ENCODE measurements around the gene CNTN2. TPM values are rescaled to one million over a fixed set of nuclear protein-coding genes. Genes with fewer than 3 reads are reported as not detected.

Gene CNTN2
- total RNA-seq, 4 donors from 2014 or later, result 1.4 to 6.7 (median 1.8) TPM

- no peak for DNase-seq
- H3K36me3 ChIP-seq, result no peaks in the 10 kb centered on the region
- in situ Hi-C loops (cut with MboI; ENCODE audit: low pct_ligation_motif_present in 1 of 4, low pct_unique_long_range_greater_than_20kb in 1 of 4, low sequenced_read_pairs in 3 of 4) (no loop called here), intact Hi-C loops (cut with DNase I; ENCODE audit: low total_unique reads) (no loop called here)
- no peak overlapping the region for H3K4me3 ChIP-seq
- no peaks in the 10 kb centered on the region for H3K9me3 ChIP-seq
- H3K4me1 ChIP-seq, result no peaks in the 10 kb centered on the region
- H3K27me3 ChIP-seq, result no peaks in the 10 kb centered on the region
- TF ChIP-seq POLR2A (IDR thresholded peaks at IDR 0.05) (no peak), EP300 (IDR thresholded peaks at IDR 0.05; ENCODE audit: low read depth) (no peak), POLR2AphosphoS5 (IDR thresholded peaks at IDR 0.05) (no peak)
- TF ChIP-seq, protein P1, sequence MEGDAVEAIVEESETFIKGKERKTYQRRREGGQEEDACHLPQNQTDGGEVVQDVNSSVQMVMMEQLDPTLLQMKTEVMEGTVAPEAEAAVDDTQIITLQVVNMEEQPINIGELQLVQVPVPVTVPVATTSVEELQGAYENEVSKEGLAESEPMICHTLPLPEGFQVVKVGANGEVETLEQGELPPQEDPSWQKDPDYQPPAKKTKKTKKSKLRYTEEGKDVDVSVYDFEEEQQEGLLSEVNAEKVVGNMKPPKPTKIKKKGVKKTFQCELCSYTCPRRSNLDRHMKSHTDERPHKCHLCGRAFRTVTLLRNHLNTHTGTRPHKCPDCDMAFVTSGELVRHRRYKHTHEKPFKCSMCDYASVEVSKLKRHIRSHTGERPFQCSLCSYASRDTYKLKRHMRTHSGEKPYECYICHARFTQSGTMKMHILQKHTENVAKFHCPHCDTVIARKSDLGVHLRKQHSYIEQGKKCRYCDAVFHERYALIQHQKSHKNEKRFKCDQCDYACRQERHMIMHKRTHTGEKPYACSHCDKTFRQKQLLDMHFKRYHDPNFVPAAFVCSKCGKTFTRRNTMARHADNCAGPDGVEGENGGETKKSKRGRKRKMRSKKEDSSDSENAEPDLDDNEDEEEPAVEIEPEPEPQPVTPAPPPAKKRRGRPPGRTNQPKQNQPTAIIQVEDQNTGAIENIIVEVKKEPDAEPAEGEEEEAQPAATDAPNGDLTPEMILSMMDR (IDR thresholded peaks at IDR 0.05), result no peak
- WGBS, 2 donors (ENCODE audit: low coverage in 1 of 2), result 55 to 56% methylated on average over 3 of the region's 3 CpGs
- H3K27ac ChIP-seq, result no peak overlapping the region
Measured at GRCh38 chr1:205004351-205004750, 38.7 kb upstream of the CNTN2 start.

DNA sequence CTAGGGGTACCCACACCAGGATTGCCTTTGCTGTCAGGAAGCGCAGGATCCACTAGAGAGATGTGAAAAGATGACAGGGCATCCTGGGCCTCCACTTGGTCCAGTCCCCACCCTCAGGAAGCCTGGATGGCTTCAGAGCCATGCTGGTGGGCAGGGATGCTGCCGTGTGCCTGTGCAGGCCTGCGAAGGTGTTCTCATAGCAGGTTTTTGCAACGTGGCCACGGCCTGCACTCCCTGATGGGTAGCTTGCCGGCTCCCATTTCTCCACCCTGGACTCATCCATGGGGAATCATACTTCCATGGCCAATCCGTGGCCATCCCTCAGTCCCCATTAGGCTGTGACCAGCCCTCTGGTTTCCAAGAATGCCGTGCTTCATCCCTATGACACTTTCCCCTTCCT is 34.1 kb upstream of the CNTN2 start:
- H3K9me3 ChIP-seq, result no peaks in the 10 kb centered on the region
- H3K27ac ChIP-seq, result no peak overlapping the region
- H3K27me3 ChIP-seq, result no peaks in the 10 kb centered on the region
- peaks cover 0 to 2% (median 0%) of the 10 kb centered on the region in 4 donors for H3K4me1 ChIP-seq
- TF ChIP-seq POLR2A (IDR thresholded peaks at IDR 0.05), result no peak
- TF ChIP-seq POLR2AphosphoS5 (IDR thresholded peaks at IDR 0.05), result no peak
- TF ChIP-seq, protein P1 (IDR thresholded peaks at IDR 0.05), result no peak
- no peak for TF ChIP-seq EP300 (IDR thresholded peaks at IDR 0.05; ENCODE audit: low read depth)
- intact Hi-C loops (cut with DNase I; ENCODE audit: low total_unique reads) (no loop called here), in situ Hi-C loops (cut with MboI; ENCODE audit: low pct_ligation_motif_present in 1 of 4, low pct_unique_long_range_greater_than_20kb in 1 of 4, low sequenced_read_pairs in 3 of 4) (no loop called here)
- no peak for DNase-seq
- WGBS, 2 donors (ENCODE audit: low coverage in 1 of 2), result 82% methylated on average over 8 of the region's 8 CpGs; no CpG with 5 or more reads in 1 of the 2 donors
- H3K36me3 ChIP-seq, result no peaks in the 10 kb centered on the region
- H3K4me3 ChIP-seq, result no peak overlapping the region

- DNase-seq, result no peak
- WGBS, 2 donors (ENCODE audit: low coverage in 1 of 2), result 93% methylated on average over 12 of the region's 12 CpGs; no CpG with 5 or more reads in 1 of the 2 donors
- Histone ChIP-seq H3K36me3 (no peaks in the 10 kb centered on the region), H3K27ac (no peak overlapping the region), H3K27me3 (no peaks in the 10 kb centered on the region), H3K4me3 (no peak overlapping the region), H3K4me1 (peaks cover 0 to 6% (median 0%) of the 10 kb centered on the region in 4 donors), H3K9me3 (no peaks in the 10 kb centered on the region)
- no peak for TF ChIP-seq POLR2AphosphoS5 (IDR thresholded peaks at IDR 0.05)
- TF ChIP-seq, protein P1 (IDR thresholded peaks at IDR 0.05), result no peak
- in situ Hi-C loops (cut with MboI; ENCODE audit: low pct_ligation_motif_present in 1 of 4, low pct_unique_long_range_greater_than_20kb in 1 of 4, low sequenced_read_pairs in 3 of 4) (no loop called here), intact Hi-C loops (cut with DNase I; ENCODE audit: low total_unique reads) (no loop called here)
Measured at GRCh38 chr1:205009670-205010069, 33.3 kb upstream of the CNTN2 start.

DNA sequence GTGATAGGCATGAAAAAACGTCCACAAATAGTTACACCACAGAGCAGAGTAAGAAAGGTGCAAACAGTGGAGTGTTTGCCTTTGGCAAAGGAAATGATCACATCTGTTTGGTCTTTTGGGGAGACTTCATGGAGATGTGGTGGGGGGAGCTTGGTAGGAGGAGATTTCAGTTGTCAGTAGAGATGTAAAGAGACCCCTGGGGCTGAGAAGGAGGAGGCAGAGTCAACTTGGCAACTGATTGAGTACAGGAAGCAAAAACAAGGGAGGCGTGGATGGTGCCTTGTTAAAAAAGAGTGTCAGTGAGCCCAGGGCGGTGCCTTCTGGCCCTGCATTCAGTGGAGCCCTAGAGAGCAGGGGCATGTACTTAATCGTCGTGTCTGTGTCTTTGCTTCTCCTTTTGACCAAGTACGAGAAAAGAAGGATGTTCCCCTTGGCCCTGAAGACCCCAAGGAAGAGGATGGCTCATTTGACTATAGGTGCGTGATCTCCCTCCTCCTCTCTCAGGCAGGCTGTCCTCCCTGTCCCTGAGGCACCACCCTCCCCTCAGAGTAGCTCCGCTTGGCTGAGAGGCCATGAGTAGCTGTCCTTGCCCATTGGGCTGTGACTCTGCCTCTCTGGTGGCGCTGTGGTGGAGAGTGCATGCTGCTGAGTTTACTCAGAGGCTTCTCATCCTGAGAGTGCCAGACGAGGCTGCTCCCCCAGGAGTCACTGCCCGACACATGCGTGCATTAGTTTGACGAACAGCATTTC is 30.4 kb upstream of the CNTN2 start:
- intact Hi-C loops (cut with DNase I; ENCODE audit: low total_unique reads), result no loop called here
- peaks cover 0 to 6% (median 0%) of the 10 kb centered on the region in 4 donors for H3K4me1 ChIP-seq
- in situ Hi-C loops (cut with MboI; ENCODE audit: low pct_ligation_motif_present in 1 of 4, low pct_unique_long_range_greater_than_20kb in 1 of 4, low sequenced_read_pairs in 3 of 4), result no loop called here
- 70 to 75% methylated on average over 3 to 13 of the region's 13 CpGs for WGBS, 2 donors (ENCODE audit: low coverage in 1 of 2)
- DNase-seq, result no peak
- H3K4me3 ChIP-seq, result no peak overlapping the region
- TF ChIP-seq EP300 (IDR thresholded peaks at IDR 0.05; ENCODE audit: low read depth), result no peak
- no peak for TF ChIP-seq POLR2A (IDR thresholded peaks at IDR 0.05)
- TF ChIP-seq, protein P1 (IDR thresholded peaks at IDR 0.05), result no peak
- no peak for TF ChIP-seq POLR2AphosphoS5 (IDR thresholded peaks at IDR 0.05)
- no peak overlapping the region for H3K27ac ChIP-seq
- H3K27me3 ChIP-seq, result no peaks in the 10 kb centered on the region
- H3K9me3 ChIP-seq, result no peaks in the 10 kb centered on the region
- no peaks in the 10 kb centered on the region for H3K36me3 ChIP-seq
